A549 (cell line): ENCODE measurements around the gene IL1B. TPM values are rescaled to one million over a fixed set of nuclear protein-coding genes. Genes with fewer than 3 reads are reported as not detected.

Experiments used
- ATAC-seq, 2 experiments: fragments of 200-7000 bp in 1 of 2; fragments of >200 bp in 1 of 2; cut with Nextera tagmentation in 1 of 2; cut with Tn5 transposase in 1 of 2; 3 replicates each; pipeline versions ENCODE4 v1.8.0 to v1.9.1; 2018 to 2020; ENCODE audit warnings: mild to moderate bottlenecking in 1 of 2, moderate library complexity in 1 of 2
- CTCF ChIA-PET: fragments of 300-600 bp; sonication (Branson Sonifier 250); formaldehyde crosslinking; extraction: SDS; loops from one replicate; lab custom pipeline; 2021; ENCODE audit warnings: antibody characterized with exemption, inconsistent platforms; lab: Yijun Ruan, JAX
- POLR2A ChIA-PET: fragments of 350-600 bp; formaldehyde crosslinking; extraction: SDS; loops from one replicate; lab custom pipeline; 2021; ENCODE audit warnings: antibody characterized with exemption, inconsistent platforms; lab: Yijun Ruan, JAX
- DNase-seq, 2 experiments: peaks; one replicate each; pipeline versions ENCODE4 v3.0.0 to v3.0.0-alpha.2; 2011 to 2016; ENCODE audit warnings: low read depth in 1 of 2, low spot score in 1 of 2
- FAIRE-seq: peaks from 2 replicates; lab custom pipeline; 2011; peaks lifted over from hg19 to GRCh38; lab: Jason Lieb, UNC
- H3K27ac ChIP-seq, 2 experiments: fragments of >200 bp; sonication (Bioruptor Twin); formaldehyde crosslinking; 3 replicates each; pipeline ENCODE4 v1.5.1; 2016 to 2017
- H3K4me1 ChIP-seq: fragments of >200 bp; sonication (Bioruptor Twin); formaldehyde crosslinking; 3 replicates; pipeline ENCODE4 v1.6.1; 2016
- H3K4me2 ChIP-seq: fragments of >200 bp; sonication (Bioruptor Twin); formaldehyde crosslinking; 3 replicates; pipeline ENCODE4 v1.6.1; 2016
- H3K4me3 ChIP-seq: fragments of >200 bp; sonication (Bioruptor Twin); formaldehyde crosslinking; 3 replicates; pipeline ENCODE4 v1.5.1; 2016
- H3K9me3 ChIP-seq: fragments of >200 bp; sonication (Bioruptor Twin); formaldehyde crosslinking; 3 replicates; pipeline ENCODE4 v1.6.1; 2016
- BCL3 ChIP-seq: fragments of >200 bp; sonication (Bioruptor Twin); formaldehyde crosslinking; IDR thresholded peaks from 3 replicates; pipeline ENCODE4 v1.6.1; 2016
- CEBPB ChIP-seq, 2 experiments: fragments of >200 bp in 1 of 2; sonication (Bioruptor Twin) in 1 of 2; formaldehyde crosslinking in 1 of 2; IDR thresholded peaks; 2 replicates each; pipeline ENCODE4 v1.6.1; 2012 to 2016
- CHD2 ChIP-seq: fragments of 150-350 bp; IDR thresholded peaks from 2 replicates; pipeline ENCODE4 v1.6.1; 2014; ENCODE audit warnings: low read length; ENCODE audit not compliant: partially characterized antibody
- EHF ChIP-seq: fragments of 250-450 bp; sonication (Bioruptor Pico); IDR thresholded peaks from 2 replicates; pipeline ENCODE4 v1.5.0; 2020; ENCODE audit warnings: mild to moderate bottlenecking
- FOSB ChIP-seq: fragments of 250-450 bp; sonication (Bioruptor Pico); IDR thresholded peaks from 2 replicates; pipeline ENCODE4 v1.5.0; 2020; ENCODE audit warnings: mild to moderate bottlenecking, moderate library complexity
- GATA3 ChIP-seq: IDR thresholded peaks from 2 replicates; pipeline ENCODE4 v1.6.1; 2012; ENCODE audit warnings: borderline replicate concordance
- HOXA7 ChIP-seq: fragments of 250-450 bp; sonication (Bioruptor Pico); IDR thresholded peaks from 2 replicates; pipeline ENCODE4 v1.5.0; 2020; ENCODE audit warnings: mild to moderate bottlenecking, moderate library complexity
- HOXB5 ChIP-seq: fragments of 250-450 bp; sonication (Bioruptor Pico); IDR thresholded peaks from 2 replicates; pipeline ENCODE4 v1.5.0; 2020; ENCODE audit warnings: mild to moderate bottlenecking, moderate library complexity
- KDM1A ChIP-seq: fragments of 200-600 bp; sonication (generic); IDR thresholded peaks from 2 replicates; pipeline ENCODE4 v1.6.1; 2016; ENCODE audit warnings: low read depth, mild to moderate bottlenecking
- MYC ChIP-seq: IDR thresholded peaks from 2 replicates; pipeline ENCODE4 v1.6.1; 2012; ENCODE audit warnings: mild to moderate bottlenecking, inconsistent platforms, low read length, improper control_type of control experiment, borderline replicate concordance
- NPAS2 ChIP-seq: fragments of 250-450 bp; sonication (Bioruptor Pico); IDR thresholded peaks from 2 replicates; pipeline ENCODE4 v1.8.0; 2022; ENCODE audit warnings: mild to moderate bottlenecking, moderate library complexity, borderline replicate concordance
- PBX3 ChIP-seq: IDR thresholded peaks from 2 replicates; pipeline ENCODE4 v1.6.1; 2012
- POLR2A ChIP-seq: IDR thresholded peaks from 2 replicates; pipeline ENCODE4 v1.6.1; 2012; ENCODE audit warnings: mild to moderate bottlenecking, low read length
- RCOR1 ChIP-seq: fragments of 150-350 bp; IDR thresholded peaks from 2 replicates; pipeline ENCODE4 v1.6.1; 2014; ENCODE audit warnings: antibody characterized with exemption, low read length, low read depth
- REST ChIP-seq: fragments of 200-600 bp; sonication (generic); IDR thresholded peaks from 2 replicates; pipeline ENCODE4 v1.6.1; 2016; ENCODE audit warnings: antibody characterized with exemption, mild to moderate bottlenecking, moderate library complexity
- RNF2 ChIP-seq: fragments of 200-600 bp; sonication (generic); IDR thresholded peaks from 2 replicates; pipeline ENCODE4 v1.6.1; 2016; ENCODE audit warnings: low read depth, mild to moderate bottlenecking, antibody characterized with exemption, moderate library complexity, borderline replicate concordance
- TP53 ChIP-seq: fragments of 250-450 bp; sonication (Bioruptor Pico); IDR thresholded peaks from 2 replicates; pipeline ENCODE4 v1.5.0; 2021; ENCODE audit warnings: mild to moderate bottlenecking, moderate library complexity
- USF2 ChIP-seq: fragments of 450-650 bp; IDR thresholded peaks from 2 replicates; pipeline ENCODE4 v1.6.1; 2014; ENCODE audit warnings: antibody characterized with exemption
- ZSCAN20 ChIP-seq: fragments of 250-450 bp; sonication (Bioruptor Pico); IDR thresholded peaks from 2 replicates; pipeline ENCODE4 v1.8.0; 2022; ENCODE audit warnings: mild to moderate bottlenecking, moderate library complexity
- WGBS: methylation state at CpG from one replicate; pipeline ENCODE4 v1.1.6; 2017; ENCODE audit errors: missing lambda C conversion rate; 5-methylcytosine and 5-hydroxymethylcytosine counted together
- polyA plus RNA-seq, 4 experiments: library from polyadenylated mRNA; depleted of rRNA in 3 of 4; stranded (reverse); fragments of >200 nt; fragmentation: RNase III in 1 of 4; extraction: RNeasy Plus Mini Kit Qiagen cat#74134 plus additional on column Dnase treatment in 1 of 4; gene quantifications; 2 replicates in 3 of 4; 3 replicates in 1 of 4; pipeline ENCODE4 v1.2.3, GENCODE V29; 2011 to 2017

Gene IL1B
- polyA plus RNA-seq, 2 of the 4 experiments (the other 2 are of a cell fraction), result 0.54 to 0.70 TPM

GRCh38 chr2:112880091-112880531 is 43.5 kb upstream of the IL1B start:
- DNase-seq (no peak), FAIRE-seq (no peak), ATAC-seq (0 out of 6 replicates have a peak, but pooled peaks of 1 of the 2 experiments have one; percentile 46)
- Histone ChIP-seq H3K27ac (peak overlapping the region in 1 of 2 experiments; percentile 15; a peak in 1 of 6 replicates), H3K4me3 (no peak overlapping the region), H3K4me1 (no peaks in the 10 kb centered on the region), H3K4me2 (no peak overlapping the region), H3K9me3 (no peaks in the 10 kb centered on the region)
- CTCF ChIA-PET, result interaction anchor here (2.2 kb wide), 1 partner anchor 130 kb away, joined by 8 read pairs; no protein-coding TSS in a partner anchor
- POLR2A ChIA-PET, result no interaction called here
- TF ChIP-seq RCOR1 (no peak), FOSB (no peak), CHD2 (no peak), POLR2A (no peak), USF2 (no peak)
- 72% methylated on average over 5 of the region's 5 CpGs for WGBS

GRCh38 chr2:112879491-112880041 is 43.0 kb upstream of the IL1B start:
- no peak for FAIRE-seq
- no peaks in the 10 kb centered on the region for H3K4me1 ChIP-seq
- TF ChIP-seq HOXB5 (CRISPR knock-in tag) (no peak), TP53 (CRISPR knock-in tag) (no peak), RNF2 (no peak), NPAS2 (CRISPR knock-in tag) (no peak), KDM1A (no peak), HOXA7 (CRISPR knock-in tag) (no peak), REST (no peak), EHF (CRISPR knock-in tag) (no peak), BCL3 (no peak), PBX3 (no peak), ZSCAN20 (CRISPR knock-in tag) (no peak), CEBPB (IDR thresholded peaks at IDR 0.05) (no peak), CHD2 (no peak), MYC (no peak), GATA3 (no peak)
- CTCF ChIA-PET, result interaction anchor here (2.2 kb wide), 1 partner anchor 130 kb away, joined by 8 read pairs; no protein-coding TSS in a partner anchor
- POLR2A ChIA-PET, result no interaction called here
- H3K4me2 ChIP-seq, result no peak overlapping the region
- 91% methylated on average over 5 of the region's 6 CpGs for WGBS
- no peaks in the 10 kb centered on the region for H3K9me3 ChIP-seq
- no peak for DNase-seq
- no peak for ATAC-seq
- no peak overlapping the region for H3K4me3 ChIP-seq
- no peak overlapping the region for H3K27ac ChIP-seq
